Dermis lymphatic vessel endothelial cell (primary cell): ENCODE results near the gene P4HA2. TPM values are rescaled to one million over a fixed set of nuclear protein-coding genes. Genes with fewer than 3 reads are reported as not detected.

Source experiments
- total RNA-seq: library from RNA; depleted of rRNA; stranded (reverse); fragments of >200 nt; gene quantifications from 2 replicates; pipeline ENCODE4 v1.2.1, GENCODE V29; 2014

The P4HA2 gene
- 27.7 and 46.3 TPM in 2 replicates for total RNA-seq

DNA sequence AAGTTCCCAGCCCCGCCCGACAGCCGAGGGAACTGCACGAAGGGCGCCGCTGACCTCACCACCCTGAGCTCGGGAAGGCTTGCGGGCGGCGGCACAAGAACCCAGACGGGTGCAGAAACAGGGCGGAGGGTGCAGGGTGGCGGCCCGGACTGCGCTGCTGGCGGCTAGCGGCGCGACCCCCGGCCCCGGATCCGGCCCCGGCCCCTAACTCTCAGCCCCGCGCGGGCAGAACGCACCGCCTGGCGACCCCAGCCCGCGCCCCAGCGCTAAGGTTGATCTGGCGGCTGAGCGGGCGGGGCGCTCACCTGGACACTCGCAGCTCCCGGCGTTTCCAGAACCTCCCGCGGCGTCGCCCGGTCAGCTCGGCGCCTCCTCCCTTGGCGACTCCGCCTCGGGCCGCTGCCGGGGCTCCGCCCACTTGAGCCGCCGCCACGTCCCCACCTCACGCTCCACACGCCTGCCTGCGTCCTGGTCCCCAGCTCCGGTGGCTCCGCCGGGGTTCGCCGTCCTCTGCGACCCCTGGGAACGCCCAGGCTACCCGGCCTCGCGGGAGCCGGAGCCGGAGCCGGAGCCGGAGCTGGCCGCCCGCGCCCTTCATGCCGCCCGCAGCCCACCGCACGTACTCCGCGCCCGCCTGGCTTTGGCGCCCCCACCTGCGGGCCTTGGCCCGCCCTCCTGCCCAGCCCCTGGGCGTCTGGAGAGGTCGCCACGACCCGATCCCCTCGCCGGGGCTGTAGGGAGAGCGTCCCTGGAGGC lies at the start of gene P4HA2:
TSS of gene P4HA2 (minus strand) at position 369 of the 756 bp plus-strand sequence. CDS start 9,227 bp downstream, outside the sequence.

DNA sequence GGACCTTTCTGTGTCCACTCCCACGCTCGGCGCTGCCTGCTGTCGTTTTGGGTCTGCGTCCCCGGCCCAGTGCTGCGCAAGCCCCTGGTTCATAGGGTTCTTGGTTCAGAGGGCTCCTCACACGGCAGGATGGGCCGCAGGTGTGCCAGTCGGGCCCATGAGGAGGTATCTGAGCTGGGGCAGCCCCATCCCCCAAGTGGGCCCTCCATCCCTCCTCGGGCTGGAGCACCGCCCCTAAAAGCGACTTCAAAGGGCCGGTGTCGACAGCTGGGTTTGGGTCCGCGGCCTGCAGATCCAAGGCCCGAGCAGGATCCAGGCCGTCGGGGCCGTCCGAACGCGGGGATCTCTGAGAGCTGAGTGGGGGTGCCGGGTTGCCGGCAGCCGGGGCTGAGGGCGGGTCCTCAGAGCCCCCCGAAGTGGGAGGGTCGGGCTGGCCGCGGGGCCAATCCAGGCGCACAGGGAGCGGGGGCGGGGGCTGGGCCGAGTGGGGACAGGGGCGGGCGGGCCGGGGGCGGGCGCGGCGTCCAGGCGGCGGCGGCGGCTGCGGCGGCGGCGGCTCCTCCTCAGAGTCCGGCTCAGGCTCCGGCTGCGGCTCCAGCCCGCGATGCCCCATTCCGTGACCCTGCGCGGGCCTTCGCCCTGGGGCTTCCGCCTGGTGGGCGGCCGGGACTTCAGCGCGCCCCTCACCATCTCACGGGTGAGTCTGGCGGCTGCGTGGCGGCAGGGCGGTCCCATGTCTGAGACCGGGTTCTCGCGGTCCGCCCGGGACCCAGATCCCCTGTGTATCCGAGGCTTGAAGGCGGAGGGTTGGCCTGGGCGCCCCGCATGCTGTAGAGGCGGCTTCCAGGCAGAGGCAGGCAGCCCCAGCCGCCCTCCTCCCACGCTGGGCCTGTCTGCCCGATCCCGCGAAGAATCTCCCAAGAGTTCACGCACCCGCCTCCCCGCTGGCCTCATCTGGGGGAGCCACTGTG lies 29.8 kb upstream of the P4HA2 start, which contains the start of gene PDLIM4:
TSS of gene PDLIM4 (plus strand) at position 566 of the 971 bp plus-strand sequence. CDS start at position 605, 39 bp downstream.

Other genes starting within 250 kb of the P4HA2 start
- 0.65 and 1.7 TPM in 2 replicates for gene ACSL6, start 216.2 kb downstream of the P4HA2 start, total RNA-seq
- not detected in 2 replicates for gene IL3, start 167.2 kb downstream of the P4HA2 start, total RNA-seq
- 0.22 TPM in 1 of 2 replicates, not detected in the other for gene CSF2, start 154.1 kb downstream of the P4HA2 start, total RNA-seq
- 18.6 and 26.9 TPM in 2 replicates for gene PDLIM4, start 29.8 kb upstream of the P4HA2 start, total RNA-seq
- 6.0 and 7.7 TPM in 2 replicates for gene SLC22A4, start 66.5 kb upstream of the P4HA2 start, total RNA-seq
- gene SLC22A5, start 141.9 kb upstream of the P4HA2 start, total RNA-seq, result 2.2 and 2.9 TPM in 2 replicates